Peyer's patch (tissue), 4 donors: ENCODE data around the gene PFKP.

Source experiments
- POLR2A ChIP-seq, 2 donors: fragments of 450-650 bp; IDR thresholded peaks; one replicate each; pipeline ENCODE4 v1.5.1; 2017; ENCODE audit warnings: antibody characterized with exemption in 2 of 2, mild to moderate bottlenecking in 2 of 2, moderate library complexity in 2 of 2
- TF ChIP-seq, protein P1 (sequence below), 6 experiments: fragments of 450-650 bp in 4 of 6; fragments of 200-600 bp in 2 of 6; sonication (generic) in 1 of 6; IDR thresholded peaks; one replicate each; pipeline ENCODE4 v1.5.1; 2017 to 2019; ENCODE audit warnings: antibody characterized with exemption in 6 of 6, mild to moderate bottlenecking in 3 of 6, moderate library complexity in 1 of 6

DNA sequence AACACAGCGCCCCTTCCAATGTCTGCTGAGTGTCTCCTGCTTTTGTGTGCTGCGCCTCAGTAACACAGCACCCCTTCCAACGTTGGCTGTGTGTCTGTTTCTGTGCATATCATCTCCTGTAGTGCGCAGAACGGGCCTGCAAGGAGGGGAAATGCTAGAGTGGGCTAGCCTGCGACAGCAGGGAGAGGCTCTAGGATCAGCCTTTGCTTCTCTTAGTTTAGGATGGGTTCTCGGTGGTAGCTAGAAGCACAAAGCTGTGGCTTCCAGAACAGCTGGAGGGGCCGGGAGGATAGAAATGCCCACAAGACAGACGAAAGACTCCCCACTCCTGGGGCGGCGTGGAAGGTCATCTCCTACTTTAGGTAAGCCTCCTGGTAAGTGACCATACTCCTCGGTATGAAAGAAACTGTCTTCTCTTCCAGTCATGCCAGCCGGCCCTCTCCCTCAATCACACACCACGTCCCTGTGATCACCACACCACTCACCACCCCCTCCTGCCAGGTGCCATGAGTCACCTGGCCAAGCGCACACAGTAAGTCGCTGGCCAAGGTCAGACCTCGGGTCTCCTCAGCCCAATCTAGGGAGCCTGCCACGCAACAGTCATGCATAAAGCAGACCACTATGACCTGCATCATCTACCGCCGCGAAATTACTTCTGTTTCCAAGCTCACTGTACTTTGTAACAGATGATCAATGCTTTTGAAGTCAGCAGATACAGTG is 100.4 kb downstream of the PFKP start:
- TF ChIP-seq, protein P1, sequence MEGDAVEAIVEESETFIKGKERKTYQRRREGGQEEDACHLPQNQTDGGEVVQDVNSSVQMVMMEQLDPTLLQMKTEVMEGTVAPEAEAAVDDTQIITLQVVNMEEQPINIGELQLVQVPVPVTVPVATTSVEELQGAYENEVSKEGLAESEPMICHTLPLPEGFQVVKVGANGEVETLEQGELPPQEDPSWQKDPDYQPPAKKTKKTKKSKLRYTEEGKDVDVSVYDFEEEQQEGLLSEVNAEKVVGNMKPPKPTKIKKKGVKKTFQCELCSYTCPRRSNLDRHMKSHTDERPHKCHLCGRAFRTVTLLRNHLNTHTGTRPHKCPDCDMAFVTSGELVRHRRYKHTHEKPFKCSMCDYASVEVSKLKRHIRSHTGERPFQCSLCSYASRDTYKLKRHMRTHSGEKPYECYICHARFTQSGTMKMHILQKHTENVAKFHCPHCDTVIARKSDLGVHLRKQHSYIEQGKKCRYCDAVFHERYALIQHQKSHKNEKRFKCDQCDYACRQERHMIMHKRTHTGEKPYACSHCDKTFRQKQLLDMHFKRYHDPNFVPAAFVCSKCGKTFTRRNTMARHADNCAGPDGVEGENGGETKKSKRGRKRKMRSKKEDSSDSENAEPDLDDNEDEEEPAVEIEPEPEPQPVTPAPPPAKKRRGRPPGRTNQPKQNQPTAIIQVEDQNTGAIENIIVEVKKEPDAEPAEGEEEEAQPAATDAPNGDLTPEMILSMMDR (IDR thresholded peaks at IDR 0.05), result no peak
- no peak for TF ChIP-seq POLR2A (IDR thresholded peaks at IDR 0.05)
